DLD1 (cell line): ENCODE data around the gene ARMH1.

Source experiments
- in situ Hi-C: cut with HindIII; loops from 2 replicates; pipeline ENCODE4 v1.10.0; 2017; ENCODE audit warnings: low sequenced_read_pairs

Gene ARMH1

GRCh38 chr1:44674113-44675000 is at the start of gene ARMH1, which contains the start of gene TMEM53:
TSS of gene ARMH1 (plus strand) at chr1:44674714. CDS start at chr1:44689698, 14,984 bp downstream.
TSS of gene TMEM53 (minus strand) at chr1:44674481. CDS start at chr1:44674391, 90 bp downstream.
- in situ Hi-C loops = no loop called here

GRCh38 chr1:44625348-44625747 is 49.2 kb upstream of the ARMH1 start:
- in situ Hi-C loops = no loop called here

DNA sequence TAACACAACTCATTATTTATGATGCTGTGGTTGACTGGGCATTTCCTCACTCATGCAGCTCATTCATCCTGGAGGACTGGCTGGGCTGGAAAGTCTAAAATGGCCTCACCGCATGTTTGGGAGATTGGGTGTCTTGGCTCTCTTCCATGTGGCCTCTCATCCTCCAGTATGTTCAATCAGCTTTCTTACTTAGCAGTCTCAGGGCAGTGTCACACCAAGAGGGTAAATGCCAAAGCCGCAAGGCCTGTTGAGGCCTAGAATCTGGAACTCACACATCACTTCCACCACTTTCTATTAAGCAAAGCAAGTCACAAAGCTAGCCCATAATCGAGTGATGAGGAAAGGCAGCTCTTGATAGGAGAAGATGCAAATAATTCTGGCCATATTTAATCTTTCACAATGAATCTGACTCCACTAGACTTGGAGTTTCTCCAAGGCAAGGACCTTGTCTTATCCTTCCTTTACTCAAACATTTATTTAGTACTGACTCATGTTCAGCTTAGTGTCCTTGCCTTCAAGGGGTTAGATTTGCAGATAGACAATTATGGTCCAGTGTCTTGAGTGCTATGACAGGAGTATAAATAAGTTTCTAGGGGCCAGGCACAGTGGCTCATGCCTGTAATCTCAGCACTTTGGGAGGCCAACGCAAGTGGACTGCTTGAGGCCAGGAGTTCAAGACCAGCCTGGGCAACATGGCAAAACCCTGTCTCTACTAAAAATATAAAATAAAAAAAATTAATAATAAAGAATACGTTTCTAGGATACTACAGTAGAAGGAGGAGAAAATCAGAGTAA is 45.4 kb upstream of the ARMH1 start:
- in situ Hi-C loops = no loop called here

DNA sequence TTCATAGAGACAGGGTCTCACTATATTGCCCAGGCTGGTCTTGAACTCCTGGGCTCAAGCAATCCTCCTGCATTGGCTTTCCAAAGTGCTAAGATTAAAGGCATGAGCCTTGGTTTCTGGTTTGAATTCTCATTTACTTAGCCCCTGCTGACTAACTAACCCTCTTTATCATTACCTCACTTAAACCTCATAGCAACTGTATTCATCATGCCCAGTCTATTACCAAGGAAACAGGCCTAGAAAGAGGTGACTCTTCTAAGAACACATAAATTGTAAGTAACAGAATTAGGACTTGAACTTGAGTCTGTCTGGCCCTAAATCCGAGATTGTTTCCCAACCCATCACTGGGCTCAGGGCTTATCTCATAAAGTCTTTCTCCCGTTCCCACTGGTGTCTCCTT is 44.4 kb upstream of the ARMH1 start:
- in situ Hi-C loops = no loop called here

GRCh38 chr1:44631333-44631646 is 43.2 kb upstream of the ARMH1 start:
- in situ Hi-C loops = no loop called here

DNA sequence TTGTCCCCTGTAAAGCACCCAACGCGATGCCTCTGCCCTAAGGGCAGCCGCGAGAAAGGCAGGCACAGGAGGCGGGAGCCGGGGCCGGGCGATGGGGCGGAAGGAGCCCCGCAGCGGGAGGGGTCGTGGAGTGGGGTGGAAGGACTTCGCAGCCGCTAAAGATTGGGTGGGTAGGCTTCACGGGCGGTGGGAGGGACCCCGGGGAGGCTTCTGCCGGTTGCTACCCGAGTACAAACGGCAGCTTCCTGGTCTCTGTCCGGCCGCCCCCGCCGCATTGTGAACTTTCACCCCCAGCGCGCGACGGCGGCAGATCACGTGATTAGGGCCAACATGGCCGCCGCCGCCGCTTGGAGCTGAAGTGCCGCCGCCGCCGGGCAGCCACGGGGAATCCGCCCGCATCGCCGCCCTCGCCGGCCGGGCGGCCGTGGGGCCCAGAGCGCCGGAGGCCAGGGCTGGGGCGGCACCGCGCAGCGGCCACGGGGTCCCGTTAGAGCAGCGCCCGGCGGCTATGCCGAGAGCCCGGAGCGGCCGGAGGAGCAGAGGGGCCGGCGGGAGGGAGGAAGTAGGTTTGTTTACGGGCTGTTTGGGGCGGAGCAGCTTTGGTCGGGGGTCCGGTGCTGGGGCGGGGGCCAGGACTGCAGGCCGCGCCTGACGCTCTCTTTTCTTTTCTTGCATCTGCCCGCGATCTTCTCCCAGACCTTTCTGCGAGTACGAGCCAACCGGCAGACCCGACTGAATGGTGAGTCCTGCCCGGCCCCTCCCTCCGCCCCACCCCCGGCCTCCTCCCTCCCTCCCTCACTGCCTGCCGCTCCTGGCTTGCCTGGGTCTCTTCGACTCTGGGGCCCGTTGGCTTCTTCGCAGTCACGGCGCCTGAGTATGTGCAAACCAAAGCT is 42.6 kb upstream of the ARMH1 start:
- in situ Hi-C loops = no loop called here

- in situ Hi-C loops = no loop called here
These were observed 41.9 kb upstream of the ARMH1 start for GRCh38 chr1:44632598-44632997.

DNA sequence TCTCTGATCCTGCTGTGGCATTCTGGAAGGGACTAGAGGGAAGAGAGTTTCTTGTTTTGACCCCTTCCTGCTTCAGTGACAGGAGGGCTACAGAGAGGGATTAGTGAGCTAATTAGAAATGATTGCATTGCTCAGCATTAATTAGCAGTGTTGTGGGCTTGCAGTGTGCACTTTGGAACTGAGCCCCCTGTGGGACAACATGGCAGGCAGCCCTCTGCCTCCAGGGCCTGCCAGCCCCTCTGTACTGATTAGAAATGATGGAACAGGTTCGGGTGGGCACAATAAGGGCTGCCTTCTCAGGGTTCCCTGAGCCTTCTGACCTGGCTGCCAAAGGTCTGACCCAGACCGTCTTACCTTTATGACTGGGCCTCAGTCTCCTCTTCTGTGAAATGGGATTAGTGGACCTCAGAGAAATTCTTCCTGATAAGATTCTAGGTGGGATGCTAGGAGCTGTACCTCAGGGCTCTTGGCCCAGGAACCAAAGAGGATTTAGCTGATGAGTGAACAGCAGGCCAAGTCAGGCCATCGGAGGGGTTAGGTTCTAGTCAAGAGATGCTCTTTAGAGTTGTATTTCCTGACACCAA is 39.8 kb upstream of the ARMH1 start:
- in situ Hi-C loops = no loop called here

- in situ Hi-C loops = no loop called here
These were observed 39.1 kb upstream of the ARMH1 start for GRCh38 chr1:44635439-44635838.

GRCh38 chr1:44636083-44636687 is 38.3 kb upstream of the ARMH1 start:
- in situ Hi-C loops = no loop called here

GRCh38 chr1:44636688-44637598 is 37.6 kb upstream of the ARMH1 start:
- in situ Hi-C loops = no loop called here

GRCh38 chr1:44637702-44638411 is 36.7 kb upstream of the ARMH1 start:
- in situ Hi-C loops = no loop called here

- in situ Hi-C loops = no loop called here
These were observed 34.2 kb upstream of the ARMH1 start for GRCh38 chr1:44640200-44640853.

DNA sequence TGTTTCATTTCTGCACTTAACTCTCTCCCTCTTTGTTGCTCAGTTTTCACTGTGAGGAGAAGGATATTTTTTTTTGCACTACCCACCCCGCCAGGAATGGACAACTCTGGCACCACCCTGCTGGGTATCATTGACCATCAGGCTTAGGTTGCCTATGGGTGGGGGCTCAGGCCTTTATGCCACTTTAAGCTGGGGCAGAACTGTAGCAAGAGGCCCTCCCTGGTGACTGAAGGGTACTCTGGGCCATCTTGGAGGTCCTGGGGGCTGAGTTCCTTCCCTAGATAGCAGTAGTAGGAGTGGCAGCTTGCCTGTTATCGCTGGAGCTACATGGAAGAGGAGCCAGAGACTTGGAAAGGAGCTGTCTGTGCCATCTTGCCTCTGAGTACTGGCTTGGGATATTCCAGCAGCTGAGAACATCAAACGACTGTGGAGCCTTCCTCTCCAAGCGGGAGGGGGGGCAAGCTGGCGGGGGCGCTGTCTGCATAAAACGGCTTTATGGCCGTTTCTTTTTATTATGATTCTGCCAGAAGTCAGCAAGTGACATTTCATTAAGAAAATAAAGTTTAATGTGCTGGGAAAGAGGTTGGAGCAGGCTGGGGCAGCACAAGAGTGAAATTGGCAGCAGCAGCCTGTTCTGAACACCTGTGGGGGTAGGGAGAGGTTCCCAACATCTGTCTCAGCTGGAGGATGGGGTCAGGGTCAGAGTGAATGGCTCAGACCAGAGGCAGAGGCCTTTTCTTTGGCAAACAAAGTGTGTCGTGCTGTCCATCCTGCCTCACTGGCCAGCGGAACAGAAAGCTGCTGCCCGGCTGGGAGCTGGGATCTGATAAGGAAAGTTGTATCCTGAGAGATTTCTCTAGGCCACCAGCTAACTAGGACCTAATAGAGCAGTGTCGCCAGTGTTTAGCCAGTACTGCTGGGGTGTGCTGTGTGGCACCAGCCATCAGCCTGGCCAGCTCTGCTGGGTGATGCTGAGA is 33.1 kb upstream of the ARMH1 start:
- in situ Hi-C loops = no loop called here

GRCh38 chr1:44642255-44642654 is 32.3 kb upstream of the ARMH1 start:
- in situ Hi-C loops = no loop called here

- in situ Hi-C loops = no loop called here
These were observed 31.6 kb upstream of the ARMH1 start for GRCh38 chr1:44642925-44643324.
